ENCODE data around the gene ACOX3.

DNA sequence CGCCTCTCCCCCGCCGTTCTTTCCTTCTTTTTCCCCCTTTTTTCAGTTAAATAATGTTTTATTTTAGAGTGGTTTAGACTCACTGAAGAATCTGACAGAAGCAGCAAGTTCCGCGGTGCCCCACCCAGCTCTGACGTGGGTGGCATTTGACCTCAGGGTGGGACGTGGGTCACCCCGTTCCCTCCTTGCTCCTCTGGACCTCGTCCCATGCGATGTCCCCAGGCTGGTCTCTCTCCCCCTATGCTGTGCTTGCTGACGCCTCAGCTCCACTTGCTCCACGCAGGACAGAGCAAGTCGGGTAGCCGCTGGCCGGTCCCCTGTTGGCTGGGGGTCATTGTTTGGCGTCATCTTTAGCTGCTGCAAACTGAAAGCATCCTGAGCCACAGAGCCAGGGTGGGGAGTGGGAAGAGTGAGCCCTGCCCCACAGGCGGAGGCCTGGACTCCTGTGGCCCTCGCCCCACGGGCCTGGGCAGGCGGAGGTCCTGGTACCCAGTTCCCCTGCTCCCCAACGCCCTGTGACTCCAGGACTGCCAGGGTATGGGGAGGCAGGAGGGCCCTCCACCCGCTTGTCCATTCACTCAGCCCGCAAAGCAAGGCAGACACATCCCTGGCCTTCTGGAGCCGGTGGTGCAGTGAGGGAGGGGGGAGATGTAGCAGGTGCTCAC is 30.8 kb upstream of the ACOX3 start:
- TF ChIP-seq NRF1 (IDR thresholded peaks at IDR 0.05; ENCODE audit: low read depth, low read length) (no peak), POLR2A (IDR thresholded peaks at IDR 0.05; ENCODE audit: control extremely low read depth in 1 of 2, low read depth in 2 of 2, low read length in 2 of 2) (no peak), CEBPB (IDR thresholded peaks at IDR 0.05; ENCODE audit: low read depth, low read length) (no peak), RAD21 (IDR thresholded peaks at IDR 0.05 in 1 of 2, conservative IDR thresholded peaks at IDR 0.05 in 1 of 2; ENCODE audit: low read depth in 2 of 2, low read length in 2 of 2) (no peak), EP300 (IDR thresholded peaks at IDR 0.05; ENCODE audit: borderline replicate concordance in 1 of 2, low read depth in 2 of 2, low read length in 2 of 2) (no peak), SP2 (IDR thresholded peaks at IDR 0.05; ENCODE audit: low read length) (no peak), ASH2L (IDR thresholded peaks at IDR 0.05; ENCODE audit: low read length) (no peak), SRF (IDR thresholded peaks at IDR 0.05; ENCODE audit: low read depth, low read length) (no peak), CBX8 (IDR thresholded peaks at IDR 0.05; ENCODE audit: borderline replicate concordance, low read depth, low read length) (no peak), YY1 (IDR thresholded peaks at IDR 0.05; ENCODE audit: low read depth, low read length) (no peak), TEAD4 (IDR thresholded peaks at IDR 0.05; ENCODE audit: low read depth, low read length) (no peak), TBP (IDR thresholded peaks at IDR 0.05; ENCODE audit: low read depth, low read length) (no peak)
- TF ChIP-seq, protein P1, sequence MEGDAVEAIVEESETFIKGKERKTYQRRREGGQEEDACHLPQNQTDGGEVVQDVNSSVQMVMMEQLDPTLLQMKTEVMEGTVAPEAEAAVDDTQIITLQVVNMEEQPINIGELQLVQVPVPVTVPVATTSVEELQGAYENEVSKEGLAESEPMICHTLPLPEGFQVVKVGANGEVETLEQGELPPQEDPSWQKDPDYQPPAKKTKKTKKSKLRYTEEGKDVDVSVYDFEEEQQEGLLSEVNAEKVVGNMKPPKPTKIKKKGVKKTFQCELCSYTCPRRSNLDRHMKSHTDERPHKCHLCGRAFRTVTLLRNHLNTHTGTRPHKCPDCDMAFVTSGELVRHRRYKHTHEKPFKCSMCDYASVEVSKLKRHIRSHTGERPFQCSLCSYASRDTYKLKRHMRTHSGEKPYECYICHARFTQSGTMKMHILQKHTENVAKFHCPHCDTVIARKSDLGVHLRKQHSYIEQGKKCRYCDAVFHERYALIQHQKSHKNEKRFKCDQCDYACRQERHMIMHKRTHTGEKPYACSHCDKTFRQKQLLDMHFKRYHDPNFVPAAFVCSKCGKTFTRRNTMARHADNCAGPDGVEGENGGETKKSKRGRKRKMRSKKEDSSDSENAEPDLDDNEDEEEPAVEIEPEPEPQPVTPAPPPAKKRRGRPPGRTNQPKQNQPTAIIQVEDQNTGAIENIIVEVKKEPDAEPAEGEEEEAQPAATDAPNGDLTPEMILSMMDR (IDR thresholded peaks at IDR 0.05; ENCODE audit: control extremely low read depth in 1 of 3, insufficient read depth in 1 of 3, low read depth in 1 of 3, low read length in 3 of 3) = no peak
- TF ChIP-seq, protein P2, sequence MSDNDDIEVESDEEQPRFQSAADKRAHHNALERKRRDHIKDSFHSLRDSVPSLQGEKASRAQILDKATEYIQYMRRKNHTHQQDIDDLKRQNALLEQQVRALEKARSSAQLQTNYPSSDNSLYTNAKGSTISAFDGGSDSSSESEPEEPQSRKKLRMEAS (IDR thresholded peaks at IDR 0.05) = no peak
